Spleen (tissue), 11 donors: ENCODE data around the gene TMEM132C. TPM values are rescaled to one million over a fixed set of nuclear protein-coding genes. Genes with fewer than 3 reads are reported as not detected.

Experiments
- DNase-seq: peaks from one replicate; pipeline ENCODE4 v3.0.0-alpha.2; 2020
- H3K27ac ChIP-seq, 8 donors: fragments of 200-600 bp; sonication (generic) in 7 of 8; 1 replicate in 4 of 8; 2 replicates in 4 of 8; pipeline versions ENCODE4 v1.5.0 to v1.8.0; 2016 to 2021; ENCODE audit warnings: inconsistent platforms in 4 of 8, mild to moderate bottlenecking in 4 of 8, moderate library complexity in 1 of 8
- H3K27me3 ChIP-seq, 7 donors: fragments of 200-600 bp; sonication (generic) in 6 of 7; replicated peaks in 1 of 7; 1 replicate in 4 of 7; 2 replicates in 3 of 7; pipeline versions ENCODE4 v1.5.0 to v1.8.0; 2016 to 2021; ENCODE audit warnings: inconsistent platforms in 3 of 7, mild to moderate bottlenecking in 1 of 7
- H3K36me3 ChIP-seq, 6 donors: fragments of 200-600 bp; sonication (generic) in 5 of 6; 1 replicate in 4 of 6; 2 replicates in 2 of 6; pipeline versions ENCODE4 v1.5.0 to v1.8.0; 2016 to 2021; ENCODE audit warnings: inconsistent platforms in 2 of 6
- H3K4me1 ChIP-seq, 6 donors: fragments of 200-600 bp; sonication (generic) in 5 of 6; 1 replicate in 3 of 6; 2 replicates in 3 of 6; pipeline versions ENCODE4 v1.5.0 to v1.8.0; 2016 to 2021; ENCODE audit warnings: inconsistent platforms in 3 of 6
- H3K4me3 ChIP-seq, 8 donors: fragments of 200-600 bp; sonication (generic) in 7 of 8; 1 replicate in 4 of 8; 2 replicates in 4 of 8; pipeline versions ENCODE4 v1.5.0 to v1.8.0; 2016 to 2021; ENCODE audit warnings: inconsistent platforms in 4 of 8, mild to moderate bottlenecking in 4 of 8, moderate library complexity in 2 of 8
- H3K9me3 ChIP-seq, 8 donors: fragments of 200-600 bp; sonication (generic) in 7 of 8; 1 replicate in 4 of 8; 2 replicates in 4 of 8; pipeline versions ENCODE4 v1.5.0 to v1.8.0; 2016 to 2021; ENCODE audit warnings: inconsistent platforms in 4 of 8
- POLR2A ChIP-seq, 3 donors: fragments of 450-650 bp; IDR thresholded peaks; one replicate each; pipeline ENCODE4 v1.5.1; 2017; ENCODE audit warnings: antibody characterized with exemption in 3 of 3, mild to moderate bottlenecking in 1 of 3
- POLR2AphosphoS5 ChIP-seq, 3 donors: sonication (generic); formaldehyde crosslinking; IDR thresholded peaks; one replicate each; pipeline ENCODE4 v1.5.1; 2017; ENCODE audit warnings: antibody characterized with exemption in 3 of 3
- WGBS, 5 donors: extraction: QIAGEN DNeasy Blood & Tissue Kit in 3 of 5; methylation state at CpG; one replicate each; pipeline versions ENCODE4 v1.1.5 to v1.1.7; 2013 to 2018; 5-methylcytosine and 5-hydroxymethylcytosine counted together
- intact Hi-C: fragments of 100-400 bp; cut with DNase I; formaldehyde crosslinking; loops from one replicate; pipeline ENCODE4 v1.15.0; 2023; ENCODE audit warnings: low total_unique reads
- polyA plus RNA-seq, 3 donors: library from polyadenylated mRNA; stranded (reverse); fragments of 200-250 nt; gene quantifications; one replicate each; pipeline ENCODE4 v1.2.1, GENCODE V29; 2013
- total RNA-seq, 7 donors: library from RNA; depleted of rRNA in 3 of 7; stranded (reverse); fragments of >200 nt in 3 of 7; fragmentation: NEBNext Ultra II Directional in 4 of 7; extraction: Animal tissue kit (Norgen Biotek cat#: 25700) in 4 of 7; gene quantifications; one replicate each; pipeline versions ENCODE4 v1.1.0 to v1.2.1, GENCODE V29; 2016 to 2021
- TF ChIP-seq, protein P1 (sequence below), 11 experiments: fragments of 200-600 bp in 7 of 11; fragments of 450-650 bp in 4 of 11; sonication (generic) in 4 of 11; IDR thresholded peaks in 8 of 11; conservative IDR thresholded peaks in 3 of 11; 1 replicate in 7 of 11; 2 replicates in 4 of 11; pipeline versions ENCODE4 v1.4.0 to v1.8.0; 2016 to 2021; ENCODE audit warnings: antibody characterized with exemption in 11 of 11, inconsistent platforms in 4 of 11, mild to moderate bottlenecking in 1 of 11
- donor health status: healthy with polysubstance abuse.
- donor health status: DM: no; HTN: no; CAD: no; lungs with moderate emphysema.
- donor health status: DM: no; HTN: no; CAD: no.
- donor health status: Bipolar disorder and iron deficiency.
- donor health status: healthy.
- donor health status: DM: no; HTN: no; CAD: no.
- donor health status: DM: yes; HTN: yes; CAD: no.

Gene TMEM132C
- total and polyA plus RNA-seq, 10 donors: 0.08 to 0.83 (median 0.25) TPM; not detected in 4

- WGBS, 5 donors: 3 to 12% (median 6%) methylated on average over 40 to 51 of the region's 51 CpGs
- Histone ChIP-seq H3K4me3 (peak overlapping the region in 2 of 8 donors; percentile 10 to 49), H3K27ac (no peak overlapping the region), H3K36me3 (no peaks in the 10 kb centered on the region), H3K9me3 (peaks cover 0 to 19% (median 4%) of the 10 kb centered on the region in 8 donors), H3K27me3 (peaks cover 9 to 88% (median 31%) of the 10 kb centered on the region in 7 donors), H3K4me1 (peaks cover 0 to 18% (median 7%) of the 10 kb centered on the region in 6 donors)
- DNase-seq: no peak
- intact Hi-C loops: no loop called here
- TF ChIP-seq POLR2AphosphoS5 (IDR thresholded peaks at IDR 0.05) (no peak), POLR2A (IDR thresholded peaks at IDR 0.05) (no peak)
- TF ChIP-seq, protein P1, sequence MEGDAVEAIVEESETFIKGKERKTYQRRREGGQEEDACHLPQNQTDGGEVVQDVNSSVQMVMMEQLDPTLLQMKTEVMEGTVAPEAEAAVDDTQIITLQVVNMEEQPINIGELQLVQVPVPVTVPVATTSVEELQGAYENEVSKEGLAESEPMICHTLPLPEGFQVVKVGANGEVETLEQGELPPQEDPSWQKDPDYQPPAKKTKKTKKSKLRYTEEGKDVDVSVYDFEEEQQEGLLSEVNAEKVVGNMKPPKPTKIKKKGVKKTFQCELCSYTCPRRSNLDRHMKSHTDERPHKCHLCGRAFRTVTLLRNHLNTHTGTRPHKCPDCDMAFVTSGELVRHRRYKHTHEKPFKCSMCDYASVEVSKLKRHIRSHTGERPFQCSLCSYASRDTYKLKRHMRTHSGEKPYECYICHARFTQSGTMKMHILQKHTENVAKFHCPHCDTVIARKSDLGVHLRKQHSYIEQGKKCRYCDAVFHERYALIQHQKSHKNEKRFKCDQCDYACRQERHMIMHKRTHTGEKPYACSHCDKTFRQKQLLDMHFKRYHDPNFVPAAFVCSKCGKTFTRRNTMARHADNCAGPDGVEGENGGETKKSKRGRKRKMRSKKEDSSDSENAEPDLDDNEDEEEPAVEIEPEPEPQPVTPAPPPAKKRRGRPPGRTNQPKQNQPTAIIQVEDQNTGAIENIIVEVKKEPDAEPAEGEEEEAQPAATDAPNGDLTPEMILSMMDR (IDR thresholded peaks at IDR 0.05 in 8 of 11, conservative IDR thresholded peaks at IDR 0.05 in 3 of 11): no peak
Measured at GRCh38 chr12:128267651-128268378, 845 bp downstream of the TMEM132C start.

- peaks cover 9 to 81% (median 31%) of the 10 kb centered on the region in 7 donors for H3K27me3 ChIP-seq
- intact Hi-C loops: no loop called here
- peaks cover 0 to 26% (median 10%) of the 10 kb centered on the region in 8 donors for H3K9me3 ChIP-seq
- no peaks in the 10 kb centered on the region for H3K36me3 ChIP-seq
- no peak for TF ChIP-seq POLR2AphosphoS5 (IDR thresholded peaks at IDR 0.05)
- TF ChIP-seq POLR2A (IDR thresholded peaks at IDR 0.05): no peak
- TF ChIP-seq, protein P1 (IDR thresholded peaks at IDR 0.05 in 8 of 11, conservative IDR thresholded peaks at IDR 0.05 in 3 of 11): no peak
- H3K4me1 ChIP-seq: peaks cover 0 to 18% (median 7%) of the 10 kb centered on the region in 6 donors
- DNase-seq: no peak
- H3K27ac ChIP-seq: no peak overlapping the region
- H3K4me3 ChIP-seq: peak overlapping the region in 2 of 8 donors; percentile 10 to 49
- WGBS, 5 donors: 2 to 5% (median 3%) methylated on average over 16 to 32 of the region's 32 CpGs
Measured at GRCh38 chr12:128268379-128268995, 1.5 kb downstream of the TMEM132C start.

DNA sequence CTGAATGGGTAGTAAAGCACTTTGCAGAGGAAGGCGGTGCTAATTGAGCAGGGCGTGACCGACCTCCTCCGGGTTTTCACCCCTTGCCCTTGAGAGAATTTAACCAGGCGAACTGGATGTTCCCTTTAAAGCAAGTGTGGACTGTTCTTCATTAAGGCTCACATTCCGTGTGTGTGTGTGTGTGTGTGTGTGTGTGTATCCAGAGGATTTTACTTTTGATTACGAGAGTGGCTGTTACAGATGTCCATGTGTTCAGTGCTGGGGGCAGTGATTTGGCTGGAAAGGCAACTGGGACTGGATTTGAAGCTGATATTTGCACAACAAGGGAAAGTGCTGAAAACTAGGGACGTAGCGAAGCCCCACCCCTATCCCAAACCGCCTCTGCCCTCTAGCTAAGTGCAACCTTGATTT, 2.2 kb downstream of the TMEM132C start:
- no peak for DNase-seq
- 6 to 9% (median 8%) methylated on average over 9 to 10 of the region's 10 CpGs for WGBS, 5 donors

More for the DNA sequence above, 2.2 kb downstream of the TMEM132C start:
- H3K36me3 ChIP-seq: no peaks in the 10 kb centered on the region
- peaks cover 0 to 27% (median 16%) of the 10 kb centered on the region in 8 donors for H3K9me3 ChIP-seq
- H3K27ac ChIP-seq: no peak overlapping the region
- peaks cover 0 to 18% (median 7%) of the 10 kb centered on the region in 6 donors for H3K4me1 ChIP-seq
- H3K27me3 ChIP-seq: peaks cover 9 to 75% (median 31%) of the 10 kb centered on the region in 7 donors
- intact Hi-C loops: no loop called here
- no peak overlapping the region for H3K4me3 ChIP-seq
- TF ChIP-seq POLR2A (IDR thresholded peaks at IDR 0.05) (no peak), POLR2AphosphoS5 (IDR thresholded peaks at IDR 0.05) (no peak)
- TF ChIP-seq, protein P1 (IDR thresholded peaks at IDR 0.05 in 8 of 11, conservative IDR thresholded peaks at IDR 0.05 in 3 of 11): no peak
